NCI-H1092 treated with DMSO at 0.1 percent for 48 hours (cell line): Measurements from ENCODE around the gene U2SURP.
A peak's percentile ranks its signal among the peaks of the same experiment; 100 is the strongest.
"Not testable (repeated sequence)": the region's sequence is repeated elsewhere in the genome, so short reads cannot be mapped to it uniquely, and the experiment has no call there.

Experiments used
- DNase-seq: peaks from one replicate; lab custom pipeline; 2025; lab: John Stamatoyannopoulos, UW

U2SURP gene

DNA sequence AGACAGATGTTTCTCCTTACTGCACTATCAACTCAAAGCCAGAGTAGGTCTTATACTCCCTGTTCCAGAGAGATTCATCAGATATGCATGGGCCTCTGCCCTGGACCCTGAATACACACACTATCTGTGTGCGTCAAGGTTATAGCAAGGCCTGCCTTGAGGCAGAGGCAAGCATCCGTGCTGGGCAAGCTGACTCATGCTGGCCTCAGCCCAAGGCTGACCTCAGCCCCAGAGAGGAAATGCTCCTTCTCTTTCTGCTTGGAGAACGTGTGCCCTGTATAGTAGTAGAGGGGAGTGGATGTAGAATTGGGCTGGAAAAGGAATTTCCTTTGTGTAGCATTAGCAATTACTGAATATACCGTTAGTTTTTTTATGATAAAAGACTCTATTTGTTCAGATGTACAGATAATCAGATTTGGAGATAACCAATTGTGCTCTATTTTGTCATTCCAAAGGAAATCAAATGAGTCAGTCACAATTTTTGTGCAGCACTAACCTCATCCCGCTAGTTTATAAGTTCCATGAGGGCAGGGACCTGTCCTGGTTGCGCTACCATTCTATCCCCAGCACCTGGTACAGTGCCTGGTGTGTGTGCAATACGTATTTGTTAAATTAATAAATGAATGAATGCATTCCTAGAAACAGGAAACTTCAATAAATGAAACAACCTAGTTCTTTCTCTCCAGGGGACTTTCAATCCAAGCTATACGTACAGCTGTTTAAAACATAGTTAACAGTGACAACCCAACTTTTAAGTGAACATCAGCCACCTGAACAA, 24.6 kb upstream of the U2SURP start:
- no peak for DNase-seq

DNA sequence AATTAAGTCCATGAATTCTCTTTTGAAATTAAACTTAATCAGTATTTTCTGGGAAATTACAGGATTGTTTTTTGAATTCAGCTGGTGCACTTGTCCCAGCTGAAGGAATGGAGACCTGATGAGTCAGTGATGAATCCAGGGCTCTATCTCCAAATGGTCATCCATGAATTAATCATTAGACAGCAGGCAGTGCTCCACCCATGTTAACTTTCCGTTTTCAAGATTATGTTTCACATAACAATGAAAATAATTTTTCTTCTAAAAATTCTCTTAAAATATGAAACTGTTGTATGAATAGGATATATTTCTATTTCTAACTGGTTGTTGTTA, 24.0 kb upstream of the U2SURP start:
- no peak for DNase-seq

DNA sequence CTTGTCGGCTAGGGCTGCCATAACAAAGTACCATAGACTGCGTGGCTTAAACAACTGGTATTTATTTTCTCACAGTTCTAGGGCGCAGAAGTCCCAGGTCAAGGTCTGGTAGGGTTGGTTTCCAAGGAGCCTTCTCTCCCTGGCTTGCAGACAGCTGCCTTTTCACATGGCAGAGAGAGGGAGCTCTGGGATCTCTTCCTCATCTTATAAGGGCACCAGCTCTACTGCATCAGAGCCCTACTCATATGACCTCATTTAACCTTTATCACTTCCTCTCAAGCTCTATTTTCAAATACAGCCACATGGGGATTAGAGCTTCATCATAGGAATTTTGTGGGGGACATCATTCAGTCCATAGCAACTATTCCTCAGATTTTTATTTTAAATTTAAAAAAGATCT, 20.3 kb upstream of the U2SURP start:
- no peak for DNase-seq

DNA sequence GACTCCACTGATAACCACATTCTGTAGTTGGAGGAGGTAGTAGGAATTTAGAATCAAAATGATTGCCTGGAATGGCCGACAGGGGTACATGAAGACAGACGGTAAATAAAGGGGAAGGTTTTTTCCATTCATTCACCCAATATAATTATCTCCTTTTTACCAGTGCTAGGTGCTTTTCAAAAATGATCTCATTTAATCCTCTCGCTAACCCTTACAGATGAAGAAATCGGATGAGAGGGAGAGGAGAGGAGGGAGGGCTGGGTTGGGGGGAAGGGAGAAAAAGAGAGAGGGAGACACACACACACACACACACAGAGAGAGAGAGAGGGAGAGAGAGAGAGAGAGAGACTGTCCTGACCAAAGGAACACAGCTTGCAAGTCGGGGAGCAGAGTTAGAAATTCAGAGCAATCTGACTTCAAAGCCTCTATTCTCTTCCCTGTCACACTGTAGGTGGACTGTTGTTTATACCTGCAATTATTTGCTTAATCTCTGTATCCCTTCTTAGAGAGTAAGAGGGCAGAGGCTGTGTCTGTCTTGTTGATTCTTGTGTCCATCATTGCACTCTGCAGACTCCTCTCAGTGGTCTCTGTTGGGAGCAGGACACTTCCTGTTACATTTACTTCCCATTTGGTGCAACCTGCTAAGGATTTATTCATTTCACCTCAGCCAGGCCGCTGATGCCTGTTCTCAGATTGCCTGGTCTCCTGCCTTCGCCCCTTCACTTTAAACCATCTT, 19.2 kb upstream of the U2SURP start:
- no peak for DNase-seq

DNA sequence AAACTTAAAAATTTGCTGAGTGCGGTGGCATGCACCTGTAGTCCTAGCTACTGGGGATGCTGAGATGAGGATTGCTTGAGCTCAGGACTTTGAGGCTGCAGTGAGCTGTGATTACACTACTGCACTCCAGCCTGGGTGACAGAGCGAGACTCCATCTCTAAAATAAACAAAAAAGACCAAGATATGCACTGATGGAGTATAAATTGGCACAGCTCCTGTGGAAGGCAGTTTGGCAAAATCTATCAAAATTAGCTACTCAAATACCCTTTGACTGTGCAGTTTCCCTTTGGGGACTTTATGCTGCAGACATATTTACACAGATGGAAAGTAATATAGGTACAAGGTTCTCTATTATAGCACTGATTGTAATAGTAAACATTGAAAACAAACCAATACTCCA, 18.1 kb upstream of the U2SURP start:
- DNase-seq, result no peak

DNA sequence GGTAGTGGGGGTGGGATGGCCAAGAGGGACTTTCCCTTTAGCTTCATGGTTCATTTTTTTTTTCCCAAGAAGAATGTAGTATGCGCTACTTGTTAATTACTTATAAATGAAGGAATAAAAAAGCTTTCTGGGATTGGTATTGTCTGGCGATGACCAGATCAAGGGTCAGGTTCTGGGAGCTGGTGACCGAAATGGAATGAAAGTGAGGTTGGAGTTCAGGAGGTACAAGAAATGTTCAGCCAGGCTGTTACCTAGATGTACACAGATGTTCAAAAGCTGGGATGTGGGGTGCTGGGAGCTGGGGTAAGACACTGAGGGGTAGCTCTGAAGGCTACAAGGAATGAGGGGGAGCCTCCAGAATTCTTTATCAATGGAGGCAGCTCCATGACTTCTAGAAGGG, 17.1 kb upstream of the U2SURP start:
- DNase-seq, result no peak

DNA sequence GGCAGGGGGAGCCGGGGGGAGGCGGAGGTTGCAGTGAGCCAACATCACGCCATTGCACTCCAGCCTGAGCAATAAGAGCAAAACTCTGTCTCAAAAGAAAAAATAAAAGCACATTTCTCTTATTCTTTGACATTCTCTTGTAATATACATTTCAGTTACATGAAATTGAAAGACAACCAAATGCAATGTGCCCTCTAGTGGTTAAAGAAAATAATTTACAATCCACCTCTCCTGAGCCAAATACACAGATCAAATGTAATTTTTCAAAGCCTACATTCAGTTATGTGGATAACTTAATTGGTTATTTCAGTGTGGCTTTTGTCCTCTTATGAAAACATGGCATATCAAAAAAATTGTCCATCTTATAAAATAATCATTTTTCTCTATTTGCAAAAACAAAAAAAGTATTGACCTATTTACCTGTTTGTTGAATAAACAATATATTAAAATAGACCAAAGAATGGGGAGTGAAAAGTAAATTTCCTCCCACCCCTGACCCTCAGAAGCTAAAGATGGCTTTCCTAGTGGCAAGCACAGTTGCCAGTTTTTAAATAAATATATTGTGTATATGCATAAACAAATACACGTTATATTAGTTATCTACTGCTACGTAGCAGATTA, 14.2 kb upstream of the U2SURP start:
- DNase-seq, result peak; percentile 44

DNA sequence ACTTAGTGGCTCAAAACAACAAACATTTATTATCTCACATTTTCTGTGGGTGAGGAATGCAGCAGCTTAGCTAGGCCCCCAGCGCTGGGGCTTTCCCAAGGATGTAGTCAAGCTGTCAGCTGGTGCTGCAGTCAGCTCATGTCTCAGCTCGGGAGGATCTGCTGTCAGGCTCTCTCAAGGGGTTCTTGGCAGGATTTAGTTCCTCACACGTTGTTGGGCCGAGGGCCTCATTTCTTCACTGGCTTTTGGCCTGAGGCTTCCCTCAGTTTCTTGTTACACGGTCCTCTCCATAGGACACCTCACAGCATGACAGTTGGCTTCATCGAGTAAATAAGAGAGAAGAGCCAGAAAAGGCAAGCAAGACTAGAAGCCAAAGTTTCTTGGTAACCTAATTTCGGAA, 13.7 kb upstream of the U2SURP start:
- DNase-seq, result no peak

DNA sequence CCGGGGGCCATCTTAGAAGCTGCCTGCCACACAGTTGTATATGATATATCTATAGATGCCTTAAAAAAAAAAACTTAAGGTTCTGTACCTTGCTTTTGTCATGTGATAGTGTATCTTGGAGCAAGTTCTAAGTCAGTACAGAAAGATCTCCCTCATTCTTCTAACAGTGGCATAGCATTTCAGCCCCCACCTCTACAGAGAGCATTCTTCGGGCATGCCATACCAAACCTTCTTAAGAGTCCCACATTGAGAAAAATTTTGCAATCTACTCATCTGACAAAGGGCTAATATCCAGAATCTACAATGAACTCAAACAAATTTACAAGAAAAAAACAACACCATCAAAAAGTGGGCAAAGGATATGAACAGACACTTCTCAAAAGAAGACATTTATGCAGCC, 13.1 kb upstream of the U2SURP start:
- not testable (repeated sequence) for DNase-seq

DNA sequence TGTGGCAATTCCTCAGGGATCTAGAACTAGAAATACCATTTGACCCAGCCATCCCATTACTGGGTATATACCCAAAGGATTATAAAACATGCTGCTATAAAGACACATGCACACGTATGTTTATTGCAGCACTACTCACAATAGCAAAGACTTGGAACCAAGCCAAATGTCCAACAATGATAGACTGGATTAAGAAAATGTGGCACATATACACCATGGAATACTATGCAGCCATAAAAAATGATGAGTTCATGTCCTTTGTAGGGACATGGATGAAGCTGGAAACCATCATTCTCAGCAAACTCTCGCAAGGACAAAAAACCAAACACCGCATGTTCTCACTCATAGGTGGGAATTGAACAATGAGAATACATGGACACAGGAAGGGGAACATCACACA, 12.5 kb upstream of the U2SURP start:
- DNase-seq, result not testable (repeated sequence)

DNA sequence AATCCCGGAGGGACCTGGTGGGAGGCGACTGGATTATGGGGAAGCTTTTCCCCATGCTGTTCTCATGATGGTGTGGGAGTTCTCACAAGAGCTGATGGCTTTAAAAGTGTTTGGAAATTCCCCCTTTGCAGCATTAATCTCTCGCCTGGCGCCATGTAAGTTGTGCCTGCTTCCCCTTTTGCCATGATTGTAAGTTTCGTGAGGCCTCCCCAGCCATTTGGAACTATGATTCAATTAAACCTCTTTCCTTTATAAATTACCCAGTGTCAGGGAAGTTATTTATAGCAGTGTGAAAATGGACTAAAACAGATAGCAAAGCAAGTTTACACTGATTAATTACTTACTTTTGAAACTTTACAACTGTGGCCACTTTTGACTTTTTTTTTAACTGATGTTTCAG, 10.6 kb upstream of the U2SURP start:
- DNase-seq, result no peak

DNA sequence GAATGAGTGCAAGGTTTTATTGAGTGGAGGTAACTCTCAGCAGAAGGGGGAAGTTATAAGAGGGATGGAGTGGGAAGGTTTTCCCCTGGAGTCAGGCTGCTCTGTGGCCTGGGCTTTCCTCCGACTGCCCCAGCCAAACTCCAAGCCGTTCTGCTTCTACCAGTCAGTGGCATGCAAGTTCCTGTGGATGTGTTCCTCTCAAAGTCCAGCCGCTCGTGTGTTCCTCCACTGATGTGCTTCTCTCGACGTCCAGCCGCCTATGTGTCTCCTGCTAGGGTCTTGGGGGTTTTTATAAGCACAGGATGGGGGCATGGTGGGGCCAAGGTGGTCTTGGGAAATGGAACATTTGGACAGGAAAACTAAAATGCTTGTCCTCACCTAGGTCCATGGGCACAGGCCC, 9.0 kb upstream of the U2SURP start:
- DNase-seq, result no peak

DNA sequence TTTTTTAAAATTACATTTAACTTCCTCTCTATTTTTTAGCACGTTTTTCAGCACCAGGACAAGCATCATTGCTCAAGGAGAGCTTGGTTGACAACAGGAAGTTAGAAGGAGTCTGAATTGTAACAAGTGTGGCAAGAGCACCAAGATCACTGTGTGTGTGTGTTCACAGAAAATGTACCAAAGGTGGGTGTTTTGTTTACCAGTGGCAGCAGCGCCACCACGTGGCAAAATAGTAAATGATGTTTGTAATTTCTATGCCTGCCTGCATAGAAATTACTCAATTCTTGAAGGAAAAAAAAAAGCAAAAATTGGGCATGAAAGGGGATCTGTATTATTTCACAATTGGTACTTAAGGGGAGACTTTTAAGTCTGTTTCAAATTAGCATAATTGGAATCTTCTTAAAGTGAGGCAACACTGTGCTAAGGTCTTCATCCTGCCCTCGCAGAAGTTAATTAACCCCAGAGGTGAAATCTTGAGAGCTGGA, 7.4 kb upstream of the U2SURP start:
- DNase-seq, result peak; percentile 31

DNA sequence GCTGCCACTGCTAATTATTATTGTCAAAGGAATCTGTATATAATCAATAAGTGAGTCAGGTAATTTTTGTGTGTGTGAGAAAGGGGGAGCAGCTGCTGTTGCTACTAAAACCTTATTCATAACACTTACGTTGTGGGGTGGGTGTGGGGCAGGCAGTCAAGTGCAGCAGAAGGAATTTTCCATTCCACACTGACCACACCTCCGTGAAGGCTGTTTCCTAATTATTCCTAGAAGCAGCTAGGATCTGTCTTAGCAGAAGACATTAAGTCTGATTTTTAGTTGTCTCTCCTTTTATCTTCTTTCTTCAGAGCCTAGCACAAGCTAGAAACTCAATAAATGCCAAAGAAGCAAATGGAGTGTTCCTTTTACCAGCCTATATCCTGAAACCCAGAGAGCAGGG, 4.0 kb upstream of the U2SURP start:
- no peak for DNase-seq

DNA sequence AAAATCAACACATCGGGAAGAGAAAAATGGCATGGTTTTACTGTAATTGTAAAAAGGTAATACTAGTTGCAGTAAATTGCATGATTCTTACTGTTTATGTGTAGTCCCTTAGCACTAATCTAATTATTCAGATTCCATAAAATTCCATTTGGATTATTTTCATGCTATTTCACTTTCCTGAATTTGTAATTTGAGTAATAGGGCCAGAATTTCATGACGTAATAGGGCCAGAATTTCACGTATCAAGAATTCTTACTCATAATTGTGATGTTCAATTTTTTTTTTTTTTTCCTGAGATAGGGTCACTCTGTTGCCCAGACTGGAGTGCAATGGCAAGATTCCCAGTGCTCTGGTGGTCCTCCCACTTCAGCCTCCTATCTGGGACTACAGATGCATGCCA, 2.9 kb upstream of the U2SURP start:
- DNase-seq, result no peak

DNA sequence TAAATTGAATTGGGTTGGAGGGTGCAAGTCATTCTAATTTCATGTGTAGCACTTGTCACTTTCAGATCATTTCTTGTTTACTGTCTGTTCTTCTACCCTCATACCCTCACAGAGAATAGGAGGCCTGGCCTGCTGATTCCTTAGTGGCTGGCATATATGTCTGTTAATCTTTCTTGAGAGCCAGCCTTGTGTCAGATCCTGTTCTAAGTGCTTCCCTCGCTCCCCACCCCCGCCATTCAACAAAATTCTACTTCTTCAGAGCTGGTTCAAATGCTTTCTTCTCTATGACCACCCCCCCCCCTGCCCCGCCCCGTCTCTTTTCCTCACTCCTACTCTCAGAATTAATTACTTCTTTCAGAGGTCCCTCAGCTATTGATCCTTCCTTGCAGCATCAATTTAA, 1.5 kb upstream of the U2SURP start:
- no peak for DNase-seq

DNA sequence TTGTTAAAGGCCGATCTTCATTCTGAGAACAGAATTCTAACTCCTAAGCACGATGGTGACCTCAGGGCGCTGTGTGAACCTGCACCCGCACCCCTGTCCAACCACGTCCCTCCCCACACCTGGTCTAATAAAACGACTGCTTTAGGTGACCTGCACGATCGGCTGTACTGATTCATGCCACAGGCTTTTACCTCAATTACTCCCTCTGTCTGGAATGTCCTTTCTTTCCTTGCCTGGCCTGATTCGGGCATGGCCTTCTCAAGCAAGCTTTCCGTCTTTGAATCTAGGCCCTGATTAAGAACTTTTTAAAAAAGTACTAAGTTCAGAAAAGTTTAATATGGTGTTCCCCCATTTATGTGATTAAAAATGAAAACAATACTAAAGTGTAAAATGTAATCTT, 842 bp upstream of the U2SURP start:
- DNase-seq, result no peak

DNA sequence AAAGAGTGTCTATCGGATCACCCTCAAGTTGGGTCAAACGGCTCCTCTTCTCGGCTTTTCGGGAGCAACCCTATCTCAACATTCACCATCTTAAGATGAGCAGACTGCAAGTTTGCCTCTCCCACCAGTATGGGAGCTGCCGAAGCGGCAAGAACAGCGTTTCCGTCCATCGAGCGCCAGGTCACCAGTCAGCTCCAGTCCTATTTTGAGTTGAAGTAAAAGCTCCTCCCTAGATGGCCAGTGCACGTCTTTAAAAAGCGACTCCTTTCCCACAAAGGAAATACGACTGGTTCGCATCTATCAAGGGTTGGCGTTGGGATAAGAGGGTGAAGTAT, 369 bp upstream of the U2SURP start:
- no peak for DNase-seq

DNA sequence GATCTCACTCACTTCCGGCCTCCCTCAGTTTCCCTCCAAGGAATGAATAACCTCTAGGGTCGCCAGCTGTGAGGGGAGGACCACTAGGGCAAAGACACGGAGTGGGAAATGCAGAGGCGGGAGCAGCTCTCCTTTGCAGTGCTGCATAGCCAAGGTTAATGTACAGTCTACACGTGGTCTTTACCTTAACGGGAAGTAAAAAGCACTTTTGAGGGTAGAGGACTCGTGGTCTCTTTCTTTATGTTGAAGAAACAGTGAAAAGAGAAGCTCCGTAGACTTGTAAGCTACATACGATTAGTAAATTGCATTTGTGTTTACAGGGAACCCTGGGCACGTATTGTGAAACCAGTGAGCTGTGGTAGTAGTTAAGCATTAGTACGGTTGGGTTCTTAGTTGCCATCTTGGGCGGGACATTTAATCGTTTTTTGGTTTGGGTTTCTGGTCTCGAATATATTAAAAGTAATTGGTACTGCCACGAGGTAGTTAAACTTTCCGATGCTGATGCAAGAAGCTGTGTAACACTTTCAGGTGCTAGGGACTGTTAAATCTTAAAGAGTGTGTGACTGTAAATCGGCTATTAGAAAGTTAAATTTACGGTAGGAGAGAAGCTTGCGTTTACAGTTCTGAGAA, 828 bp downstream of the U2SURP start:
- peak; percentile 46 for DNase-seq

DNA sequence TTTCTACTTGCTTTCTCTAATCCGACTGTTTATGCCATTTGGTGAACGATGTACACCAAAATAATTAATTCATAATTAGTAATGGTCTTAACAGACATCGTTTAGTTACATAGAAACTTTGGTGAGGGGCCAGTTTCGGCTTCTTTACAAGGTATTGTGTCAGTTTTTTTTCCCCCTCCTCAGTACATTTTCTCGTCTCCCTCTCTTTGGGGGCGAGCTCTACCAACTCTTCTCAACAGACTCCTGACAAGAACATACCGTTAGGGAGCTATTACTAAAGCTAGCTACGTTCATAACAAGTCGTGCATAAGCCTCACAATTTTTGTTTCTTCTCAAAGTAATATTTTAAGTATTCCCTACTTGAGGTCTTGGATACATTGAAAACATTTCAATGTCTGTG, 1.4 kb downstream of the U2SURP start:
- DNase-seq, result no peak

DNA sequence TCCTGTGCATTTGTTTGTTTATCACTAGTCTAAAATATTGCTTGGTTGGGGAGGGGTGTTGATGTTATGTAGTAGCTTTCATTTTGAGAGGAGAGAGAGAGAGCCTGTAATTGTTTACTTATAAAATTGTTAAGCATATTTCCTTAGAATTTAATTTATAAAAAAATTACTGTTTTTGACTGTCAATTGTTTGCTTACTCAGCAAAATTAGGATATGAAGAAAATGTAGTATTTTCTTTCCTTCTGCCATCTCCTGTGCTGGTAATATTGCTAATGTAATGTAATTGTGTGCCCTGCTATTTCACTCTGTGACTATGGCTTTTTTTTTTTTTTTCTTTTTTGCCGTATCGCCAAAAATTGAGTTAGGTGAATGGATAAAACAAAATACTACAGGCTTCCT, 3.5 kb downstream of the U2SURP start:
- no peak for DNase-seq

DNA sequence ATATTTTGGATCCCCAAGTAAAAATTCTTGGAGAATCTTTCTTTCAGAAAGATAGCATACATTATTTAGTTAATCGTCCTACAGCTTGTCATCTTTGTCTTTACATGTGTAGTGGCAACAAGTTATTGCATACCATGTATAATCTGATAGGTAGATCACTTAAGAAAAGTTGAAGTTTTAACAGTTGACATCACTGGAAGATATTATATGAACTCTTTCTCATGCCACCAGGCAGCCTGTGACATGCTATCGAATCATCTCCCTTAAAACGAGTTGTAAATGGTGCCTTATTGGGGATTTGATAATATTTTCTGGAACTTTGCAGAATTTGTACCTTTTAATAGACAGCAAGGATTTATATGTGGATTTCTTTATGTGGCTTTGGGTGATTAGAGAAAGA, 8.7 kb downstream of the U2SURP start:
- DNase-seq, result no peak

DNA sequence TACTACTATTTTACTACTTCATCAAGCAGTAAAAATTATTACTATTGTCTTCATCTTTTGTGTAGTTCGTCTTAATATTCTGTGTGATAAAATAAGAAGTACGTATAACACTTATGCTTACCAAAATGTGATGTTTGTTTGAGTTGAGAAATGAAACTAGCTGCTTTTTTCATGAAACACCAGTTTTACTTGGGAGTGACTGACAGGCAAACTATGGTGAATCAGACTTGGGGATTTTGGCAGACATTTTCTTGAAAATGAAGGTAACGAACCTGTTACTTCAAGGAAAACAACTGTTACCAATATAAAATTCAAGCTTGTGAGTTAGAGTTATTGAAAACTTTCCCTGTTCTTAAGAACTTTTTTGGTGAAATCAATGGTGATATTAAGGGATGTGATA, 10.3 kb downstream of the U2SURP start:
- DNase-seq, result no peak
